ENCODE data around the gene USP44. TPM values are rescaled to one million over a fixed set of nuclear protein-coding genes. Genes with fewer than 3 reads are reported as not detected.
A peak's percentile ranks its signal among the peaks of the same experiment; 100 is the strongest.

USP44 gene
- total RNA-seq, 1 experiment from 2014 or later, result 0.04 TPM

GRCh38 chr12:95473884-95474659, 77.2 kb downstream of the USP44 start, which contains the start of gene METAP2:
Gene METAP2 (plus strand): TSS chr12:95474152. CDS start chr12:95474180, 28 bp downstream.
- Histone ChIP-seq H3K27ac (peak within 1 kb of the TSS; percentile 83), H3K9me3 (replicated peaks) (no peaks in the 10 kb centered on the region), H3K4me3 (peak within 1 kb of the TSS; percentile 92), H3K36me3 (peaks cover 33% of the 10 kb centered on the region), H3K4me1 (no peaks in the 10 kb centered on the region; the same call in 1 of the 2 replicates), H3K27me3 (no peaks in the 10 kb centered on the region)
- peak; percentile 96 for DNase-seq

DNA sequence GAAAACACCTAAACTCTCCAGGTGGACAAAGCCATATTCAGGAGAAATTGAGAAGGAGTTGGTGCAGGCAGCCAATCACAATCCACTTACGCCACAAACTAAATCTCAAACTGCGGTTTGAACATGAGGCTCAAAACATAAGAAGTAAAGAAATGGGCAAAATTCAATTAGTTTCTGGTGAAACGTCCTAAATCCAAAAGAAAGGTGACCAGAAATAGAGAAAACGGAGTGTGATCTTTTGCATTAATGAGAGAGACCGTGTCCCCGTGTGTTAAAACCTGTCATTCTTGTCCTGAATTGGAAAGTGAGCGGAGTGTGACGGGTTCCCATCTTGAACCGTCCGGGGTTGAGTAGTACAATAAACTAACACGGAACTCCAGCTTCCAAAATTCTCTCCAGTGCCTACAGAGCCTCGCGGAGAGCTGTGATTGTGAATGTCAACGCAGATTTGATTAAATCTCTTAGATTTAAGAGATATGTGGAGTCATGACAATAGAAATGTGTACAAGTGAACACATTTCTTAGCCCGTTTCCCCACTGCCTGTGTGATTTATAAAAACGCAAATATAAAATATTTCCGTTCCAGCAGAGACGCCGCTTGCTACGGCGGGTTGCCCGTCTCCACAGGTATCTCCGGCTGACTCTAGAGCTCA, 77.9 kb downstream of the USP44 start:
- peak; percentile 22 to 65 for DNase-seq
- Histone ChIP-seq H3K27ac (peak overlapping the region; percentile 83), H3K9me3 (replicated peaks) (no peaks in the 10 kb centered on the region), H3K27me3 (no peaks in the 10 kb centered on the region), H3K4me3 (peak overlapping the region; percentile 92), H3K36me3 (peaks cover 26% of the 10 kb centered on the region), H3K4me1 (no peaks in the 10 kb centered on the region; the same call in 1 of the 2 replicates)

GRCh38 chr12:95470300-95470699, 81.0 kb downstream of the USP44 start:
- H3K36me3 ChIP-seq, result no peaks in the 10 kb centered on the region
- H3K27me3 ChIP-seq, result no peaks in the 10 kb centered on the region
- no peak overlapping the region for H3K27ac ChIP-seq
- no peaks in the 10 kb centered on the region for H3K9me3 ChIP-seq (replicated peaks)
- no peak for DNase-seq
- H3K4me3 ChIP-seq, result no peak overlapping the region
- no peaks in the 10 kb centered on the region; the same call in 1 of the 2 replicates for H3K4me1 ChIP-seq

Other genes starting within 250 kb of the USP44 start
- 109 and 122 TPM in 2 replicates for gene METAP2, start 77.3 kb downstream of the USP44 start, total RNA-seq (2014; rRNA removed; shearing (Covaris generic))
- 1.7 and 2.7 TPM in 2 replicates for gene NTN4, start 239.3 kb upstream of the USP44 start, total RNA-seq (2014; rRNA removed; shearing (Covaris generic))